Epithelial cell of proximal tubule (primary cell): ENCODE measurements around the gene RBKS. TPM values are rescaled to one million over a fixed set of nuclear protein-coding genes. Genes with fewer than 3 reads are reported as not detected.

Experiments
- DNase-seq: peaks from one replicate; pipeline ENCODE4 v3.0.0-alpha.2; 2011; ENCODE audit warnings: low read depth
- H3K4me3 ChIP-seq: 2 replicates; pipeline ENCODE4 v1.5.1; 2011; ENCODE audit warnings: low read depth, mild to moderate bottlenecking, low read length
- CTCF ChIP-seq: conservative IDR thresholded peaks from 2 replicates; pipeline ENCODE4 v1.5.1; 2012; ENCODE audit warnings: low read depth, mild to moderate bottlenecking, low read length
- total RNA-seq: library from RNA; depleted of rRNA; stranded (reverse); fragments of >200 nt; gene quantifications from 2 replicates; pipeline ENCODE4 v1.2.3, GENCODE V29; 2015

Gene RBKS
- total RNA-seq, 1 donor from 2014 or later = 2.7 TPM

DNA sequence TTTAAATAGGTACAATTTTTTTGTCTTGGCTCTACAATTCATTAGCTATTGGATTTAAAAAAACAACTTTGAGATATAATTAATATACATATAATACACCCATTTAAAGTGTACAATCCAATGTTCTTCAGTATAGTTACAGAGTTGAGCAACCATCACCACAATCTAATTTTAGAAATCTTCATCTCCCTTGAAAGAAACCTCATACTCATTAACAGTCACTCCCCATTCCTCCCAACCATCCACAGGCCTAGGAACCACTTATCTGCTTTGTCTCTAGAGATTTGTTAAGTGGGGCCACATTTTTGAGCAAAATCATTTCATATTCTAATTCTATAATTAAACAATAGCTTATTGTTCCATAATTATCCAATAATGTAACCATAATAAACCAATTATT is 86.0 kb downstream of the RBKS start:
- no peak for DNase-seq
- no peak for TF ChIP-seq CTCF
- no peak overlapping the region for H3K4me3 ChIP-seq

- H3K4me3 ChIP-seq = no peak overlapping the region
- no peak for DNase-seq
- no peak for TF ChIP-seq CTCF
Observed at GRCh38 chr2:27803046-27803445, 87.1 kb downstream of the RBKS start.

DNA sequence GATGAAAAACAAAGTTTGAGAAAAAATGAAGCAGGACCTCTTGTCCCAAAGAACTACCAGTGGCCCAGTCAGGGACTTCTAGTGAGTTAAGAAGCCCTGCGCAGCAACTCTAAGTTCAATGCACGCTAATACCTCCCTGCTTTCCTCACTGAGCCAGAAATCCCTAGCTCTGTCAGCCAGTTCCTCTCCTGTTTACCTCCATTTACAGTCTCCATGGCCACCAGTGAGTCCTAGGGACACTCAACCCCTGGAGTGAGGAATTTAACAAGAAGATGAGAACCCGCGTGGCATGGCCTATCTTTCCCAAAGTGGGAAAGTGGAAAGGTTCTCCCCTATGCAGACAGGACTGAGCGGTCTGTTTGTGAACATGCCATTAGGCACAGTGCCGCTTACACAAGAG is 87.6 kb downstream of the RBKS start:
- no peak for DNase-seq
- no peak overlapping the region for H3K4me3 ChIP-seq
- no peak for TF ChIP-seq CTCF

DNA sequence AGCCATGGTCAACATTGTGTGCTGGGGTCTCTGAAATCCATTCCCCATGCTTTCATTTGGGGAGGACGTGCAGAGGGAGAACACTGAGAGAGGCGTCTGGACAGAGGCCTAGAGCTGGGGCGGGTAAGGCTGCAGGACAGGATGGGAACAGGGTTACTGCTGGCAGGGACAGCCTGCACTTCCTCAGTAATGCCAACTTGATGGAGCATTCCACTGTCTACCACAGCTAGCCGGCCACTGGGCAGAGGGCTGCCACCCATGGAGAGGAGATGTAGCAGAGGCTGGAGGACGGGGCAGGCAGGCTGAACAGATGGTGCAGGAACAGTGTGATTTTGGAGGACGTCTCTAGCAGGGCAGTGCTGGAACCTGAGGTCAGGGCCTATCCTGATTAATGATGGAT is 89.3 kb downstream of the RBKS start:
- no peak overlapping the region for H3K4me3 ChIP-seq
- no peak for TF ChIP-seq CTCF
- DNase-seq = no peak

GRCh38 chr2:27799646-27800010 is 90.6 kb downstream of the RBKS start:
- DNase-seq = no peak
- TF ChIP-seq CTCF = no peak
- no peak overlapping the region for H3K4me3 ChIP-seq

- peak; percentile 100 for DNase-seq
- no peak for TF ChIP-seq CTCF
- H3K4me3 ChIP-seq = no peak overlapping the region
Observed at GRCh38 chr2:27798948-27799645, 91.1 kb downstream of the RBKS start.

DNA sequence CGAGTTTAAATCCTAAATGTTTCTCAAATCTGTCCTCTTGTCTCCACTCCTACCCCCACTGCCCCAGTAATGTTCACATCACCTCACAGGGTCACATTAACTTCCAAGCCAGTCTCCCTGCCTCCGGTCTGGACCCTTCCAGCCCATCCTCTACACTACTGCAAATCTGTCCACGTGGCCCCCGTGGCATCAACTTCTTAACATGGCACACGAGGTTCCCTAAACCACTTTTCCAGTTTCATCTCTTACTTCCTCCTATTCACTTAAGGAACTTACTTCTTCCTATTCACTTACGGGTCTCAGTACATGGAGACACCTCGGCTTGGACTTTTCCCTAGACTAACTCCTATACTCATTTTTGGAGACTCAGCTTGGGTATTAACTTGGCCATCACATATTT is 91.7 kb downstream of the RBKS start:
- TF ChIP-seq CTCF = no peak
- no peak for DNase-seq
- H3K4me3 ChIP-seq = no peak overlapping the region
